HCT116 (cell line): ENCODE results near the gene ATAD1. TPM values are rescaled to one million over a fixed set of nuclear protein-coding genes. Genes with fewer than 3 reads are reported as not detected.

ENCODE experiments used
- ATAC-seq: fragments of 200-7000 bp; cut with Tn5 transposase; 2 replicates; pipeline ENCODE4 v1.9.1; 2020; ENCODE audit warnings: mild to moderate bottlenecking, moderate library complexity
- BruUV-seq: library from RNA; stranded (reverse); fragments of 400-500 nt; replicated peaks from 2 replicates; lab custom pipeline; 2021; lab: Mats Ljungman, UMichigan
- CTCF ChIA-PET: fragments of 300-600 bp; sonication (Branson Sonifier 250); formaldehyde crosslinking; loops from one replicate; lab custom pipeline; 2021; ENCODE audit warnings: antibody characterized with exemption; lab: Charles Lee
- POLR2A ChIA-PET: fragments of 300-600, 350-600 bp; sonication (Branson Sonifier 250); formaldehyde crosslinking; loops from one replicate; lab custom pipeline; 2021; ENCODE audit warnings: antibody characterized with exemption; lab: Charles Lee
- RAD21 ChIA-PET, 2 experiments: fragments of 300-600 bp; sonication (Branson Sonifier 250); formaldehyde crosslinking; loops; one replicate each; lab custom pipeline; 2023; ENCODE audit warnings: low total read pairs in 2 of 2; ENCODE audit not compliant: uncharacterized antibody in 2 of 2, unreplicated experiment in 2 of 2, low non-redundant PET in 1 of 2; lab: Charles Lee
- DNase-seq: peaks from one replicate; pipeline ENCODE4 v3.0.0-alpha.2; 2010; ENCODE audit warnings: low read depth, low spot score
- H2AFZ ChIP-seq: fragments of 200-600 bp; shearing (Covaris generic), sonication (generic); 2 replicates; pipeline ENCODE4 v1.6.1; 2017; ENCODE audit warnings: low read depth, mixed run types, mixed read lengths, antibody characterized with exemption, low read length; ENCODE audit not compliant: poor library complexity, severe bottlenecking
- H3K27ac ChIP-seq: 2 replicates; pipeline ENCODE4 v1.5.1; 2012; ENCODE audit warnings: low read depth, low read length
- H3K27me3 ChIP-seq: fragments of 200-600 bp; sonication (generic); 2 replicates; pipeline ENCODE4 v1.6.1; 2016; ENCODE audit warnings: mixed run types, low read length, mixed read lengths; ENCODE audit not compliant: insufficient read depth
- H3K36me3 ChIP-seq, 2 experiments: fragments of 200-500 bp in 1 of 2; fragments of 200-600 bp in 1 of 2; sonication (Bioruptor generic) in 1 of 2; sonication (generic) in 1 of 2; 2 replicates each; pipeline versions ENCODE4 v1.5.1 to v1.6.1; 2014 to 2016; ENCODE audit warnings: low read length in 2 of 2, inconsistent platforms in 1 of 2, mixed read lengths in 1 of 2, mixed run types in 1 of 2; ENCODE audit not compliant: insufficient read depth in 2 of 2, control insufficient read depth in 1 of 2
- H3K4me1 ChIP-seq, 2 experiments: fragments of 200-600 bp in 1 of 2; sonication (generic) in 1 of 2; 2 replicates each; pipeline versions ENCODE4 v1.5.1 to v1.6.1; 2012 to 2017; ENCODE audit warnings: low read length in 2 of 2, inconsistent platforms in 1 of 2, mild to moderate bottlenecking in 1 of 2, mixed read lengths in 1 of 2, mixed run types in 1 of 2, moderate library complexity in 1 of 2; ENCODE audit not compliant: insufficient read depth in 2 of 2, control insufficient read depth in 1 of 2
- H3K4me2 ChIP-seq: fragments of 200-600 bp; sonication (generic); 2 replicates; pipeline ENCODE4 v1.6.1; 2017; ENCODE audit warnings: mixed run types, low read length, mixed read lengths
- H3K4me3 ChIP-seq, 2 experiments: fragments of 200-600 bp in 1 of 2; sonication (generic) in 1 of 2; replicated peaks in 1 of 2; 2 replicates each; pipeline ENCODE4 v1.5.1; 2011 to 2016; ENCODE audit warnings: low read length in 2 of 2, control low read depth in 1 of 2, low read depth in 1 of 2, mild to moderate bottlenecking in 1 of 2, mixed read lengths in 1 of 2, mixed run types in 1 of 2
- H3K79me2 ChIP-seq: fragments of 200-600 bp; sonication (generic); 2 replicates; pipeline ENCODE4 v1.6.1; 2017; ENCODE audit warnings: mild to moderate bottlenecking, mixed run types, low read length, moderate library complexity, mixed read lengths; ENCODE audit not compliant: insufficient read depth
- H3K9ac ChIP-seq: fragments of 200-600 bp; sonication (generic); 2 replicates; pipeline ENCODE4 v1.6.1; 2016; ENCODE audit warnings: low read length, mixed read lengths
- H3K9me2 ChIP-seq: fragments of 200-600 bp; sonication (generic), shearing (Covaris generic); 2 replicates; pipeline ENCODE4 v1.6.1; 2017; ENCODE audit warnings: mixed run types, mild to moderate bottlenecking, moderate library complexity; ENCODE audit not compliant: insufficient read depth
- H3K9me3 ChIP-seq, 2 experiments: fragments of 200-500 bp in 1 of 2; fragments of 200-600 bp in 1 of 2; sonication (Bioruptor generic) in 1 of 2; sonication (generic) in 1 of 2; 2 replicates each; pipeline ENCODE4 v1.6.1; 2014 to 2017; ENCODE audit warnings: low read length in 2 of 2, mixed read lengths in 2 of 2, inconsistent platforms in 1 of 2, low read depth in 1 of 2, mild to moderate bottlenecking in 1 of 2, mixed run types in 1 of 2, moderate library complexity in 1 of 2; ENCODE audit not compliant: control insufficient read depth in 1 of 2, insufficient read depth in 1 of 2
- H4K20me1 ChIP-seq: fragments of 200-600 bp; sonication (generic), shearing (Covaris generic); 2 replicates; pipeline ENCODE4 v1.6.1; 2017; ENCODE audit warnings: mixed run types, mild to moderate bottlenecking, moderate library complexity; ENCODE audit not compliant: insufficient read depth
- CEBPB ChIP-seq: IDR thresholded peaks from 2 replicates; pipeline ENCODE4 v1.6.1; 2012; ENCODE audit warnings: low read depth
- EGR1 ChIP-seq: IDR thresholded peaks from 2 replicates; pipeline ENCODE4 v1.6.1; 2012; ENCODE audit warnings: low read depth
- ELF1 ChIP-seq: IDR thresholded peaks from 2 replicates; pipeline ENCODE4 v1.6.1; 2012; ENCODE audit warnings: low read depth, borderline replicate concordance
- EZH2 ChIP-seq: fragments of 200-600 bp; sonication (generic); IDR thresholded peaks from 2 replicates; pipeline ENCODE4 v1.6.1; 2017; ENCODE audit warnings: antibody characterized with exemption, mixed run types
- JUND ChIP-seq: IDR thresholded peaks from 2 replicates; pipeline ENCODE4 v1.6.1; 2012
- POLR2A ChIP-seq: IDR thresholded peaks from 2 replicates; pipeline ENCODE4 v1.7.0; 2011; ENCODE audit warnings: borderline replicate concordance; ENCODE audit not compliant: insufficient read depth, insufficient read length; ENCODE audit errors: extremely low read depth
- POLR2AphosphoS5 ChIP-seq: IDR thresholded peaks from 2 replicates; pipeline ENCODE4 v1.6.1; 2011; ENCODE audit warnings: mild to moderate bottlenecking, low read depth, low read length, moderate library complexity
- RAD21 ChIP-seq: IDR thresholded peaks from 2 replicates; pipeline ENCODE4 v1.6.1; 2012; ENCODE audit warnings: low read depth, mild to moderate bottlenecking
- SIN3A ChIP-seq: IDR thresholded peaks from 2 replicates; pipeline ENCODE4 v1.6.1; 2012; ENCODE audit warnings: low read depth
- SP1 ChIP-seq: IDR thresholded peaks from 2 replicates; pipeline ENCODE4 v1.6.1; 2012; ENCODE audit warnings: low read depth
- SRF ChIP-seq: IDR thresholded peaks from 2 replicates; pipeline ENCODE4 v1.6.1; 2012; ENCODE audit warnings: low read depth
- TCF7L2 ChIP-seq: IDR thresholded peaks from 2 replicates; pipeline ENCODE4 v1.7.0; 2011; ENCODE audit warnings: borderline replicate concordance, inconsistent platforms; ENCODE audit not compliant: insufficient read depth, insufficient read length; ENCODE audit errors: extremely low read depth
- YY1 ChIP-seq: IDR thresholded peaks from 2 replicates; pipeline ENCODE4 v1.6.1; 2011; ENCODE audit warnings: low read length, low read depth, moderate library complexity, mild to moderate bottlenecking; ENCODE audit not compliant: insufficient replicate concordance; ENCODE audit errors: extremely low read depth
- ZFX ChIP-seq: fragments of 450-650 bp; IDR thresholded peaks from 2 replicates; pipeline ENCODE4 v1.6.1; 2017
- ZNF274 ChIP-seq: fragments of 200-500 bp; sonication (Bioruptor generic); IDR thresholded peaks from 2 replicates; pipeline ENCODE4 v1.6.1; 2014; ENCODE audit warnings: mild to moderate bottlenecking, low read depth, low read length, inconsistent platforms
- intact Hi-C: fragments of 100-400 bp; cut with micrococcal nuclease; formaldehyde crosslinking; loops from 2 replicates; pipeline ENCODE4 v1.10.0; 2022
- total RNA-seq: library from RNA; stranded (reverse); gene quantifications from one replicate; pipeline ENCODE4 v1.2.1, GENCODE V29; 2021; ENCODE audit not compliant: unreplicated experiment
- TF ChIP-seq, protein P1 (sequence below): IDR thresholded peaks from 2 replicates; pipeline ENCODE4 v1.6.1; 2011; ENCODE audit warnings: mild to moderate bottlenecking, low read length, moderate library complexity; ENCODE audit not compliant: insufficient replicate concordance; ENCODE audit errors: extremely low read depth
- TF ChIP-seq, protein P2 (sequence below): IDR thresholded peaks from 2 replicates; pipeline ENCODE4 v1.6.1; 2012
- TF ChIP-seq, protein P3 (sequence below), 3 experiments: fragments of 200-600 bp in 1 of 3; sonication (generic) in 1 of 3; IDR thresholded peaks in 2 of 3; conservative IDR thresholded peaks in 1 of 3; 2 replicates each; pipeline ENCODE4 v1.5.1; 2012 to 2017; ENCODE audit warnings: low read depth in 2 of 3, low read length in 2 of 3, antibody characterized with exemption in 1 of 3, borderline replicate concordance in 1 of 3, control low read depth in 1 of 3, mild to moderate bottlenecking in 1 of 3, mixed read lengths in 1 of 3, mixed run types in 1 of 3, moderate library complexity in 1 of 3; ENCODE audit not compliant: insufficient read depth in 1 of 3
- TF ChIP-seq, protein P4 (sequence below): IDR thresholded peaks from 2 replicates; pipeline ENCODE4 v1.6.1; 2012; ENCODE audit warnings: low read depth
- TF ChIP-seq, protein P5 (sequence below): IDR thresholded peaks from 2 replicates; pipeline ENCODE4 v1.6.1; 2012

ATAD1 gene
- total RNA-seq, 1 experiment from 2014 or later = 66.4 TPM

DNA sequence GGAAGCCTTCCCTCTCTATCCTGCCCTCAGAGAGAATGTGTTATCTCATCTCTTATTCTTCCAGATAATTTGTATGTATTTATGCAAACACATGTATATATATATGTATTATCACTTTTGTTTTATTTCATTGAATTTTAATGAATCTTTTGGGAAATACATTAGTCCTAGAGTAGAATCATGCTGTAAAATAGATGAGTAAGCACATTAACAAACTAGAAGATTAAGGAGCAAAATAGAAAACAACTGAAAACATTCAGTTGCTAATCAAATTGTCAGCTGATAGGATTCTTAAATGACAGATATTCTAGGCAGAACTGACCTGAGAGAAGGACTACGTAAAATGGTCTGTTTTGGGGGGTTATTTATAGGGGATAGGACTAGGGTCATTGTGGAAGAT lies 34.1 kb upstream of the ATAD1 start:
- ATAC-seq = no peak
- Histone ChIP-seq H3K36me3 (no peaks in the 10 kb centered on the region), H3K4me3 (no peak overlapping the region), H4K20me1 (no peaks in the 10 kb centered on the region), H3K27me3 (no peaks in the 10 kb centered on the region), H3K79me2 (no peaks in the 10 kb centered on the region), H3K4me1 (peaks cover 0 to 14% of the 10 kb centered on the region in 2 experiments; a peak in 2 of 4 replicates), H2AFZ (no peak overlapping the region), H3K9me2 (no peaks in the 10 kb centered on the region), H3K9ac (no peak overlapping the region), H3K27ac (no peak overlapping the region), H3K4me2 (no peak overlapping the region), H3K9me3 (no peaks in the 10 kb centered on the region)
- no TSS peak for BruUV-seq
- CTCF ChIA-PET = no interaction called here
- RAD21 ChIA-PET = no interaction called here
- intact Hi-C loops = no loop called here
- no peak for DNase-seq
- TF ChIP-seq SRF (no peak), RAD21 (no peak), EGR1 (no peak), CEBPB (no peak), POLR2AphosphoS5 (no peak), SP1 (no peak), POLR2A (no peak), ELF1 (no peak), SIN3A (no peak), TCF7L2 (no peak), YY1 (no peak), ZFX (no peak), ZNF274 (no peak), EZH2 (no peak), JUND (no peak)
- TF ChIP-seq, protein P1, sequence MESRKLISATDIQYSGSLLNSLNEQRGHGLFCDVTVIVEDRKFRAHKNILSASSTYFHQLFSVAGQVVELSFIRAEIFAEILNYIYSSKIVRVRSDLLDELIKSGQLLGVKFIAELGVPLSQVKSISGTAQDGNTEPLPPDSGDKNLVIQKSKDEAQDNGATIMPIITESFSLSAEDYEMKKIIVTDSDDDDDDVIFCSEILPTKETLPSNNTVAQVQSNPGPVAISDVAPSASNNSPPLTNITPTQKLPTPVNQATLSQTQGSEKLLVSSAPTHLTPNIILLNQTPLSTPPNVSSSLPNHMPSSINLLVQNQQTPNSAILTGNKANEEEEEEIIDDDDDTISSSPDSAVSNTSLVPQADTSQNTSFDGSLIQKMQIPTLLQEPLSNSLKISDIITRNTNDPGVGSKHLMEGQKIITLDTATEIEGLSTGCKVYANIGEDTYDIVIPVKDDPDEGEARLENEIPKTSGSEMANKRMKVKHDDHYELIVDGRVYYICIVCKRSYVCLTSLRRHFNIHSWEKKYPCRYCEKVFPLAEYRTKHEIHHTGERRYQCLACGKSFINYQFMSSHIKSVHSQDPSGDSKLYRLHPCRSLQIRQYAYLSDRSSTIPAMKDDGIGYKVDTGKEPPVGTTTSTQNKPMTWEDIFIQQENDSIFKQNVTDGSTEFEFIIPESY = no peak
- TF ChIP-seq, protein P2, sequence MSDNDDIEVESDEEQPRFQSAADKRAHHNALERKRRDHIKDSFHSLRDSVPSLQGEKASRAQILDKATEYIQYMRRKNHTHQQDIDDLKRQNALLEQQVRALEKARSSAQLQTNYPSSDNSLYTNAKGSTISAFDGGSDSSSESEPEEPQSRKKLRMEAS = no peak
- TF ChIP-seq, protein P3, sequence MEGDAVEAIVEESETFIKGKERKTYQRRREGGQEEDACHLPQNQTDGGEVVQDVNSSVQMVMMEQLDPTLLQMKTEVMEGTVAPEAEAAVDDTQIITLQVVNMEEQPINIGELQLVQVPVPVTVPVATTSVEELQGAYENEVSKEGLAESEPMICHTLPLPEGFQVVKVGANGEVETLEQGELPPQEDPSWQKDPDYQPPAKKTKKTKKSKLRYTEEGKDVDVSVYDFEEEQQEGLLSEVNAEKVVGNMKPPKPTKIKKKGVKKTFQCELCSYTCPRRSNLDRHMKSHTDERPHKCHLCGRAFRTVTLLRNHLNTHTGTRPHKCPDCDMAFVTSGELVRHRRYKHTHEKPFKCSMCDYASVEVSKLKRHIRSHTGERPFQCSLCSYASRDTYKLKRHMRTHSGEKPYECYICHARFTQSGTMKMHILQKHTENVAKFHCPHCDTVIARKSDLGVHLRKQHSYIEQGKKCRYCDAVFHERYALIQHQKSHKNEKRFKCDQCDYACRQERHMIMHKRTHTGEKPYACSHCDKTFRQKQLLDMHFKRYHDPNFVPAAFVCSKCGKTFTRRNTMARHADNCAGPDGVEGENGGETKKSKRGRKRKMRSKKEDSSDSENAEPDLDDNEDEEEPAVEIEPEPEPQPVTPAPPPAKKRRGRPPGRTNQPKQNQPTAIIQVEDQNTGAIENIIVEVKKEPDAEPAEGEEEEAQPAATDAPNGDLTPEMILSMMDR (IDR thresholded peaks at IDR 0.05 in 2 of 3, conservative IDR thresholded peaks at IDR 0.05 in 1 of 3; ENCODE audit: borderline replicate concordance in 1 of 3, insufficient read depth in 1 of 3, low read depth in 2 of 3, low read length in 2 of 3) = no peak
- TF ChIP-seq, protein P4, sequence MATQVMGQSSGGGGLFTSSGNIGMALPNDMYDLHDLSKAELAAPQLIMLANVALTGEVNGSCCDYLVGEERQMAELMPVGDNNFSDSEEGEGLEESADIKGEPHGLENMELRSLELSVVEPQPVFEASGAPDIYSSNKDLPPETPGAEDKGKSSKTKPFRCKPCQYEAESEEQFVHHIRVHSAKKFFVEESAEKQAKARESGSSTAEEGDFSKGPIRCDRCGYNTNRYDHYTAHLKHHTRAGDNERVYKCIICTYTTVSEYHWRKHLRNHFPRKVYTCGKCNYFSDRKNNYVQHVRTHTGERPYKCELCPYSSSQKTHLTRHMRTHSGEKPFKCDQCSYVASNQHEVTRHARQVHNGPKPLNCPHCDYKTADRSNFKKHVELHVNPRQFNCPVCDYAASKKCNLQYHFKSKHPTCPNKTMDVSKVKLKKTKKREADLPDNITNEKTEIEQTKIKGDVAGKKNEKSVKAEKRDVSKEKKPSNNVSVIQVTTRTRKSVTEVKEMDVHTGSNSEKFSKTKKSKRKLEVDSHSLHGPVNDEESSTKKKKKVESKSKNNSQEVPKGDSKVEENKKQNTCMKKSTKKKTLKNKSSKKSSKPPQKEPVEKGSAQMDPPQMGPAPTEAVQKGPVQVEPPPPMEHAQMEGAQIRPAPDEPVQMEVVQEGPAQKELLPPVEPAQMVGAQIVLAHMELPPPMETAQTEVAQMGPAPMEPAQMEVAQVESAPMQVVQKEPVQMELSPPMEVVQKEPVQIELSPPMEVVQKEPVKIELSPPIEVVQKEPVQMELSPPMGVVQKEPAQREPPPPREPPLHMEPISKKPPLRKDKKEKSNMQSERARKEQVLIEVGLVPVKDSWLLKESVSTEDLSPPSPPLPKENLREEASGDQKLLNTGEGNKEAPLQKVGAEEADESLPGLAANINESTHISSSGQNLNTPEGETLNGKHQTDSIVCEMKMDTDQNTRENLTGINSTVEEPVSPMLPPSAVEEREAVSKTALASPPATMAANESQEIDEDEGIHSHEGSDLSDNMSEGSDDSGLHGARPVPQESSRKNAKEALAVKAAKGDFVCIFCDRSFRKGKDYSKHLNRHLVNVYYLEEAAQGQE = no peak
- TF ChIP-seq, protein P5, sequence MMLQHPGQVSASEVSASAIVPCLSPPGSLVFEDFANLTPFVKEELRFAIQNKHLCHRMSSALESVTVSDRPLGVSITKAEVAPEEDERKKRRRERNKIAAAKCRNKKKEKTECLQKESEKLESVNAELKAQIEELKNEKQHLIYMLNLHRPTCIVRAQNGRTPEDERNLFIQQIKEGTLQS = no peak
- POLR2A ChIA-PET = interaction anchor here (0.7 kb wide), 1 partner anchor 11 kb away, joined by 5 read pairs; no protein-coding TSS in a partner anchor
